Esophagus squamous epithelium (tissue), 4 donors: ENCODE results near the gene MBLAC1.
"Not testable (repeated sequence)": the region's sequence is repeated elsewhere in the genome, so short reads cannot be mapped to it uniquely, and the experiment has no call there.

Source experiments
- POLR2A ChIP-seq, 4 donors: fragments of 450-650 bp; IDR thresholded peaks; one replicate each; pipeline ENCODE4 v1.6.1; 2017; ENCODE audit warnings: antibody characterized with exemption in 4 of 4, mild to moderate bottlenecking in 4 of 4, moderate library complexity in 3 of 4
- TF ChIP-seq, protein P1 (sequence below), 6 experiments: fragments of 450-650 bp in 4 of 6; fragments of 200-600 bp in 2 of 6; sonication (generic) in 2 of 6; IDR thresholded peaks; one replicate each; pipeline ENCODE4 v1.5.1; 2016 to 2019; ENCODE audit warnings: antibody characterized with exemption in 6 of 6, mild to moderate bottlenecking in 4 of 6, moderate library complexity in 4 of 6

- TF ChIP-seq, protein P1, sequence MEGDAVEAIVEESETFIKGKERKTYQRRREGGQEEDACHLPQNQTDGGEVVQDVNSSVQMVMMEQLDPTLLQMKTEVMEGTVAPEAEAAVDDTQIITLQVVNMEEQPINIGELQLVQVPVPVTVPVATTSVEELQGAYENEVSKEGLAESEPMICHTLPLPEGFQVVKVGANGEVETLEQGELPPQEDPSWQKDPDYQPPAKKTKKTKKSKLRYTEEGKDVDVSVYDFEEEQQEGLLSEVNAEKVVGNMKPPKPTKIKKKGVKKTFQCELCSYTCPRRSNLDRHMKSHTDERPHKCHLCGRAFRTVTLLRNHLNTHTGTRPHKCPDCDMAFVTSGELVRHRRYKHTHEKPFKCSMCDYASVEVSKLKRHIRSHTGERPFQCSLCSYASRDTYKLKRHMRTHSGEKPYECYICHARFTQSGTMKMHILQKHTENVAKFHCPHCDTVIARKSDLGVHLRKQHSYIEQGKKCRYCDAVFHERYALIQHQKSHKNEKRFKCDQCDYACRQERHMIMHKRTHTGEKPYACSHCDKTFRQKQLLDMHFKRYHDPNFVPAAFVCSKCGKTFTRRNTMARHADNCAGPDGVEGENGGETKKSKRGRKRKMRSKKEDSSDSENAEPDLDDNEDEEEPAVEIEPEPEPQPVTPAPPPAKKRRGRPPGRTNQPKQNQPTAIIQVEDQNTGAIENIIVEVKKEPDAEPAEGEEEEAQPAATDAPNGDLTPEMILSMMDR (IDR thresholded peaks at IDR 0.05): not testable (repeated sequence)
- not testable (repeated sequence) for TF ChIP-seq POLR2A (IDR thresholded peaks at IDR 0.05)
Observed at GRCh38 chr7:100146350-100146749, 19.6 kb downstream of the MBLAC1 start.
